NOMO-1 treated with DMSO at 0.1 percent for 48 hours (cell line): Measurements from ENCODE around the gene PDCD6IP.
"Not testable (repeated sequence)": the region's sequence is repeated elsewhere in the genome, so short reads cannot be mapped to it uniquely, and the experiment has no call there.

ENCODE experiments used
- DNase-seq: peaks from one replicate; lab custom pipeline; 2025; ENCODE audit not compliant: unreplicated experiment; lab: John Stamatoyannopoulos, UW

The PDCD6IP gene

GRCh38 chr3:33792167-33792892, 6.1 kb upstream of the PDCD6IP start:
- DNase-seq: no peak

DNA sequence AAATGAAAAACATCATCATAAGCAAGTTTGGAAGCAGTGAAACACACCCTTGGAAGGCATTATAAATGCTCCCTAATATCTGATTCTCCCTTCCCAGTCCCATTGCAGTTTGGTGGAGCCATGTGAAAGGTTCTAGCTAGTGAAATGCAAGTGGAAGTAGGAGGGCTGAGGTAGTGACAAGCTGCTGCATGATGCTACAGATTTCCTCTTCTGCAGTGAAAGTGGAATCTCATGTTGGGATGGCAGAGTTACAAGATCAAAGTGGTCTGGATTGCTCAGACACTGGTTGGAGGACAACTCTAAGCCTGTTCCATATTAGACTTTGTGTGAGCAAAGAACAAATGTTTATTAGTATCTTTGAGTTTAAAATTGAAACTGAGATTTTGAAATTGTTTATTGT, 3.3 kb upstream of the PDCD6IP start:
- DNase-seq: no peak

DNA sequence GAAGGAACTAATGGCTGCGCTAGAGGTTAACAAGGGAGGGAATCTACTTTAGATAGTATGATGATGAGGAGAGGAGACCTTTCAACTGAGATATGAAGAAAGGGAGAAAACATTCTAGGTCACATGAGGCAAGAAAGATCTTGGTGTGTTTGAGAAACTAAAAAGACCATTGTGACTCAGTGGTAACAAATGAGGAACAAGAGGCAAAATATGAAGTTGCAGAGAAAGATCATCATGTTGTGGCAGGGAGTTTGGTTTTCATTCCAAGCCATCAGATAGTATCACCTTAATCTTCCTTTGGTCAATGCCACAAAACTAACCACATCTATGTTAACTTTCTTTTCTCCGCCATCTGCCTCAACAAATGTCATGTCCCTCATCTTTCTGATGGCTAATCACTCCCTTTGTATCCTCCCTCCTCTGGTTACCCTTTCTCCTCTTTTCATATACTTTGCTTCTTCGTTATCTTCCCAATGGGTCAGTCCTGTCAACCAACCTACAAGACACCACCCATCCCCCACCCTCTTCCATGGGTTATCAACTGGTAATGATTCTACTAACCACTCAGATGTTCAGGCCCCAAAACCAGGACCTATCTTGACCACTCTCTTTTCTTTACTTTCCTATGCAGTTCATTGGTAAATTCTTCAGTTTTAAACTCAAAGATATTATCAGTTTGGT, 2.4 kb upstream of the PDCD6IP start:
- DNase-seq: no peak

- no peak for DNase-seq
Measured at GRCh38 chr3:33798113-33798417, 365 bp upstream of the PDCD6IP start.

- peak; percentile 73 for DNase-seq
Measured at GRCh38 chr3:33799202-33799551, 747 bp downstream of the PDCD6IP start.

DNA sequence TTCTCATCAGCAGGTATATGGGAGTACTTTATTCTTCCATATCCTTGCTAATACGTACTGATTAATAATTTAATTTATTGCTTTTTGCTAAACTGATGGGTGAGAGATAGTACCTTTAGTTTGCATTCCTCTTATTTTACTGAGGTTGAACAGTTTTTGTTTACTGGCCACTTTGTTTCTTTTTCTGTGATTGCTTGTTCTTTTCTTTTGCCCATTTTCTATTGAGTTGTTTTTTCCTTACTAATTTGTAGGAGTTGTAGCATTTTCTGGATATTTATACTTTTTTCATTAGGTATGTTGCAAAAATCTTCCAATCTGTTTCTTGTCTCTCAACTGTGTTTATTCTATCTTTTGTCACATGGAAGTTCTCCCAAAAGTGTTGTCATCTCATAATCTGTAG, 4.8 kb downstream of the PDCD6IP start:
- DNase-seq: no peak

GRCh38 chr3:33803894-33804526, 5.6 kb downstream of the PDCD6IP start:
- no peak for DNase-seq

GRCh38 chr3:33807191-33807590, 8.8 kb downstream of the PDCD6IP start:
- no peak for DNase-seq

GRCh38 chr3:33808559-33808958, 10.1 kb downstream of the PDCD6IP start:
- DNase-seq: no peak

GRCh38 chr3:33810545-33810944, 12.1 kb downstream of the PDCD6IP start:
- no peak for DNase-seq

DNA sequence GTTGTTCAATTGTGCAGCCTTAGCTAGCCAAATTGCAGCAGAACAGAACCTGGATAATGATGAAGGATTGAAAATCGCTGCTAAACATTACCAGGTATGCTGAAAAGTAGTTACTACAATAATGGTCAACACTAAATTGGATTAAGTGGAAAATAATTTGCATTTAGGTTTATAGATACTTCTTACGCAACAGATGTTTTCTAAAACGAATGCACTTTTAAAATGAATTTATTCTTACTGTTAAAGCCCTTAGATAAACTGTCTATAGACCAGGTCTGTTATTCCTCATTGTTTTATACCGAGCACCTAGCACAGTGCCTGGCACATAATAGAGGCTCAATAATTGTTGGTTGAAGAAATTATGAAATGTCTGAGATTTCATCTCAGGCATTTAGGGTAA, 23.6 kb downstream of the PDCD6IP start:
- DNase-seq: no peak

DNA sequence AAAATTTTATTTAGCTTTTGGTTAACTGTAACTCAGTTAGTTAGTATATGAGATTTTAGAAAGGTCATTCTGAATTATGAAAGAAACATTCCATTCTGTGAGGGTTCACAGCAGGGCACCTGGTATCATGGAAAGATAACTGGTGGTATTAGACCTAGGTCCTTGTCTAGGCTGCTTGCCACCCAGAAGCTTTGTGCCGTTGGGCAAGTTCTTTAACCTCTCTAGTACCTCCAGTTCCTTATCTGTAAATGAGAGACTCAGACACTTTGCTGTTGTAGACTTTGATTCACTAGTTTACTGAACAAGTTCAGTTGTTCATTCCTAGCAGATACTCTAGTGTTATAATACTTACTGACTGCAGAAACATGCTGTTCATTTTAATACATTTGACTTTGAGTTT, 25.4 kb downstream of the PDCD6IP start:
- no peak for DNase-seq

DNA sequence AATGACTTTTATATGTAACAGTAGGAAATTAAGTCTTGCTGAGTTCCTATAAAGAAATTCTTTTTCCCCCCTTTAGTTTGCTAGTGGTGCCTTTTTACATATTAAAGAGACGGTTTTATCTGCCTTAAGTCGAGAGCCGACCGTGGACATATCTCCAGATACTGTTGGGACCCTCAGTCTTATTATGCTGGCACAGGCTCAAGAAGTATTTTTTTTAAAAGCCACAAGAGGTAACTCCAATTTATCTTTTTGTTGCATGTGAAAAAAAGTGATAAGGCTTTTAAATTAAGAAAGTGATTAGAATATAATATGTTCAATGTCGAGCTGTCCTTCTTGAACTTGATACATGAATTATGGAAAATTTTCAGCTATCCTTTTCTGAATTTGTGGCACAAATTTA, 26.7 kb downstream of the PDCD6IP start:
- no peak for DNase-seq

DNA sequence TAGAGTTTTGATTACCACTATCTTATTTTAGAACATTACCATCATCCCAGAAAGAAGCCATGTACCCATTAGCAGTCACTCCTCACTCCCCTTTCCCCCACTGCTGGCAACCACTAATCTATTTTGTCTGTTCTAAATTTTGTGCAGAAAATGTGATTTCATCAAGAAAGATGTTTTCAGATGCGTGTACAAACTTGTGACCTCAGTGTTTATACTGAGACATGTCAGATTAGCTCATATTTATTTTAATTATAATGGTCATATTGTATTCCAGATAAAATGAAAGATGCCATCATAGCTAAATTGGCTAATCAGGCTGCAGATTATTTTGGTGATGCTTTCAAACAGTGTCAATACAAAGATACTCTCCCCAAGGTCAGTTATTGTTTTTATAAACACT, 27.8 kb downstream of the PDCD6IP start:
- no peak for DNase-seq

DNA sequence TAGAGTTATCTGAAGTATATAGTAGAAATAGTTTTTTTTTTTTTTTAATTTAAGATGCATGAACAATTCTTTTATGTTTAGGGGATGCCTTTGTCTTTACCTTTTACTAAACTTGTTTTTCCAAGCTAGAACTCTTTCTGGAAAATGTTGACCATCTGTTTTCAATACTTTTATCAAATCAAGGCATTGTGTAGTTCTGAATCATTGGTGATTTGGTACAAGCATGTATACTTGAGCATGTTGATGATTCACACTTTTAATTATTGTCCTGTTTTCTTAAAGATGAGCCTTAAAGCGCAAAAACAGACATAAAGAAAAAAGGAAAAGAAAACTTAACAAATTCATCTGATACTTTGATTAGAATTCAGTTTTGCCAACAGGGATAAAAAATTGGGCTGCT, 28.3 kb downstream of the PDCD6IP start:
- DNase-seq: no peak

GRCh38 chr3:33829720-33830119, 31.3 kb downstream of the PDCD6IP start:
- DNase-seq: no peak

GRCh38 chr3:33831053-33831452, 32.6 kb downstream of the PDCD6IP start:
- DNase-seq: no peak

- no peak for DNase-seq
Measured at GRCh38 chr3:33833408-33834095, 35.1 kb downstream of the PDCD6IP start.

- DNase-seq: no peak
Measured at GRCh38 chr3:33834096-33834453, 35.6 kb downstream of the PDCD6IP start.

GRCh38 chr3:33837182-33837581, 38.8 kb downstream of the PDCD6IP start:
- DNase-seq: not testable (repeated sequence)

- no peak for DNase-seq
Measured at GRCh38 chr3:33839283-33839682, 40.9 kb downstream of the PDCD6IP start.

DNA sequence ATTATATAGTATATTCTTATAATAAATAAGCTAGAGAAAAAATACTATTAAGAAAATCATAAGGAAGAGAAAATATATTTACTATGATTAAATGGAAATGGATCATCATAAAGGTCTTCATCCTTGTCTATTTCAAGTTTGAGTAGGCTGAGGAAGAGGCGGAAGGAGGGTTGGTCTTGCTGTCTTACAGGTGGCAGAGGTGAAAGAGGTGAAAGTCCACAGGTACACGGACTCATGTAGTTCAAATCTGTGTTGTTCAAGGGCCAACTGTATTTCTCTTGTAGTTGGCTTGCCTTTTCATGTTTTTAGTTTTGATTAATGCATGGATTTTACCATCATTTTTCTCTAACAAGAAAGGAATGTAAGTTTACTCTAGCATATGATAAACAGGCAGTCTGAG, 41.7 kb downstream of the PDCD6IP start:
- DNase-seq: no peak
